Liver (tissue), 9 donors: ENCODE measurements around the gene RAVER2. TPM values are rescaled to one million over a fixed set of nuclear protein-coding genes. Genes with fewer than 3 reads are reported as not detected.

ENCODE experiments used
- DNase-seq: peaks from one replicate; pipeline ENCODE4 v3.0.0-alpha.2; 2017; ENCODE audit warnings: low spot score
- H3K27ac ChIP-seq, 2 donors: one replicate each; pipeline ENCODE4 v1.7.0; 2013; ENCODE audit warnings: inconsistent platforms in 2 of 2, low read length in 2 of 2, control low read depth in 1 of 2, low read depth in 1 of 2, mild to moderate bottlenecking in 1 of 2
- H3K27me3 ChIP-seq, 4 donors: one replicate each; pipeline versions ENCODE4 v1.6.1 to v1.7.0; 2013; ENCODE audit warnings: low read length in 3 of 4, inconsistent platforms in 1 of 4, mild to moderate bottlenecking in 1 of 4, moderate library complexity in 1 of 4; ENCODE audit not compliant: control insufficient read depth in 4 of 4, insufficient read depth in 4 of 4
- H3K36me3 ChIP-seq, 4 donors: one replicate each; pipeline versions ENCODE4 v1.6.1 to v1.7.0; 2013; ENCODE audit warnings: low read length in 3 of 4, mild to moderate bottlenecking in 3 of 4, low read depth in 1 of 4, moderate library complexity in 1 of 4; ENCODE audit not compliant: control insufficient read depth in 4 of 4, insufficient read depth in 3 of 4
- H3K4me1 ChIP-seq, 4 donors: one replicate each; pipeline versions ENCODE4 v1.6.1 to v1.7.0; 2013; ENCODE audit warnings: low read length in 3 of 4, mild to moderate bottlenecking in 3 of 4, moderate library complexity in 1 of 4; ENCODE audit not compliant: control insufficient read depth in 4 of 4, insufficient read depth in 4 of 4
- H3K4me3 ChIP-seq, 3 donors: one replicate each; pipeline versions ENCODE4 v1.6.1 to v1.7.0; 2013; ENCODE audit warnings: low read length in 3 of 3, control low read depth in 1 of 3, low read depth in 1 of 3, mild to moderate bottlenecking in 1 of 3
- H3K9ac ChIP-seq, 2 donors: one replicate each; pipeline ENCODE4 v1.7.0; 2013; ENCODE audit warnings: low read length in 2 of 2, mild to moderate bottlenecking in 2 of 2, moderate library complexity in 2 of 2, control low read depth in 1 of 2, low read depth in 1 of 2
- H3K9me3 ChIP-seq, 4 donors: one replicate each; pipeline versions ENCODE4 v1.6.1 to v1.7.0; 2013; ENCODE audit warnings: low read length in 3 of 4; ENCODE audit not compliant: control insufficient read depth in 4 of 4
- ATF3 ChIP-seq: IDR thresholded peaks from 2 replicates; pipeline ENCODE4 v1.6.1; 2016; ENCODE audit warnings: antibody characterized with exemption
- EGR1 ChIP-seq, 2 donors: IDR thresholded peaks; 2 replicates each; pipeline ENCODE4 v1.6.1; 2016 to 2018; ENCODE audit warnings: antibody characterized with exemption in 2 of 2, low read depth in 2 of 2
- FOXA1 ChIP-seq: IDR thresholded peaks from 2 replicates; pipeline ENCODE4 v1.6.1; 2016; ENCODE audit warnings: antibody characterized with exemption
- FOXA2 ChIP-seq: IDR thresholded peaks from 2 replicates; pipeline ENCODE4 v1.6.1; 2016; ENCODE audit warnings: antibody characterized with exemption
- GABPA ChIP-seq, 2 donors: IDR thresholded peaks in 1 of 2; conservative IDR thresholded peaks in 1 of 2; 2 replicates each; pipeline ENCODE4 v1.6.1; 2016; ENCODE audit warnings: antibody characterized with exemption in 2 of 2, mild to moderate bottlenecking in 1 of 2, moderate library complexity in 1 of 2
- HNF4A ChIP-seq, 2 donors: conservative IDR thresholded peaks; 2 replicates each; pipeline ENCODE4 v1.6.1; 2016; ENCODE audit warnings: antibody characterized with exemption in 2 of 2, mild to moderate bottlenecking in 2 of 2
- HNF4G ChIP-seq: IDR thresholded peaks from 2 replicates; pipeline ENCODE4 v1.6.1; 2016; ENCODE audit warnings: antibody characterized with exemption
- JUND ChIP-seq, 2 donors: IDR thresholded peaks; 2 replicates each; pipeline ENCODE4 v1.6.1; 2016; ENCODE audit warnings: antibody characterized with exemption in 2 of 2
- MAX ChIP-seq: IDR thresholded peaks from 2 replicates; pipeline ENCODE4 v1.6.1; 2016; ENCODE audit warnings: antibody characterized with exemption
- NR2F2 ChIP-seq: IDR thresholded peaks from 2 replicates; pipeline ENCODE4 v1.6.1; 2016; ENCODE audit warnings: antibody characterized with exemption
- RAD21 ChIP-seq, 2 donors: IDR thresholded peaks; 2 replicates each; pipeline ENCODE4 v1.6.1; 2016; ENCODE audit warnings: antibody characterized with exemption in 2 of 2, mild to moderate bottlenecking in 2 of 2
- REST ChIP-seq: IDR thresholded peaks from 2 replicates; pipeline ENCODE4 v1.6.1; 2016; ENCODE audit warnings: antibody characterized with exemption, mild to moderate bottlenecking
- RXRA ChIP-seq, 2 donors: IDR thresholded peaks; 2 replicates each; pipeline ENCODE4 v1.6.1; 2017 to 2018; ENCODE audit warnings: antibody characterized with exemption in 2 of 2, mild to moderate bottlenecking in 1 of 2
- SP1 ChIP-seq: IDR thresholded peaks from 2 replicates; pipeline ENCODE4 v1.6.1; 2018; ENCODE audit warnings: antibody characterized with exemption, mild to moderate bottlenecking
- TAF1 ChIP-seq: conservative IDR thresholded peaks from 2 replicates; pipeline ENCODE4 v1.6.1; 2016; ENCODE audit warnings: antibody characterized with exemption, mild to moderate bottlenecking
- YY1 ChIP-seq: IDR thresholded peaks from 2 replicates; pipeline ENCODE4 v1.6.1; 2016; ENCODE audit warnings: antibody characterized with exemption, mild to moderate bottlenecking
- ZBTB33 ChIP-seq: IDR thresholded peaks from 2 replicates; pipeline ENCODE4 v1.6.1; 2016; ENCODE audit warnings: antibody characterized with exemption
- WGBS: extraction: QIAGEN DNeasy Blood & Tissue Kit; methylation state at CpG from one replicate; pipeline ENCODE4 v1.1.7; 2013; 5-methylcytosine and 5-hydroxymethylcytosine counted together
- polyA plus RNA-seq, 2 donors: library from polyadenylated mRNA; stranded (reverse) in 1 of 2; unstranded in 1 of 2; fragments of 200-250 nt in 1 of 2; fragments of >200 nt in 1 of 2; fragmentation: Nextera tagmentation in 1 of 2; extraction: Ambion mirVana in 1 of 2; gene quantifications; one replicate each; pipeline versions ENCODE4 v1.2.1 to v1.2.3, GENCODE V29; 2013 to 2015
- total RNA-seq, 2 donors: library from RNA; depleted of rRNA; stranded (reverse); fragments of >200 nt; gene quantifications; one replicate each; pipeline ENCODE4 v1.2.3, GENCODE V29; 2014
- TF ChIP-seq, protein P1 (sequence below): fragments of 150-350 bp; IDR thresholded peaks from 2 replicates; pipeline ENCODE4 v1.5.1; 2017; ENCODE audit warnings: improper control_type of control experiment, low read depth, low read length; ENCODE audit not compliant: missing input control
- donor health status: healthy.
- donor health status: healthy.
- donor health status: healthy.
- donor health status: healthy.
- donor health status: healthy.

RAVER2 gene
- total and polyA plus RNA-seq, 4 donors: 0.40 to 6.7 (median 0.96) TPM

DNA sequence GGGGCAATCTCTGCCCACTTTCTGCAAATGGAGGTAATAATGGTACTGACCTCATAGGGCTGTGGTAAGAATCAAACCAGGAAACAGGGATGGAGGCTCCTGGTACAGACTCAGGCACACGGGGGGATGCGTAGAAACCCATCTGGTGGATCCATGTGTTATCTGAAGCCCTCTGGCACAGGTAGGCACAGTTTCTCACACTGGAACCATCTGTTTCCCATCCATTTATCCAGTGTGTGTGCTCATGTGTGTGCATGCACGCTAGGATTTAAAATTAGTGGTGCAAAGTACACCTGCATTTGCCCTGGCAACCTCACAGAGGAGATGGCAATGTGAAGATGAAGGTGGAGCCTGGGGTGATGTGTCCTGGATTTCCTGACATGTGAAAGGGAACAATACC lies 103.3 kb downstream of the RAVER2 start:
- peaks cover 0 to 8% (median 4%) of the 10 kb centered on the region in 4 donors for H3K4me1 ChIP-seq
- H3K4me3 ChIP-seq: no peak overlapping the region
- 85% methylated on average over 3 of the region's 3 CpGs for WGBS
- TF ChIP-seq RXRA (IDR thresholded peaks at IDR 0.05) (no peak), MAX (no peak), FOXA2 (no peak)
- no peaks in the 10 kb centered on the region for H3K9me3 ChIP-seq
- no peaks in the 10 kb centered on the region for H3K27me3 ChIP-seq
- no peak for DNase-seq
- H3K9ac ChIP-seq: no peak overlapping the region
- peaks cover 13 to 62% (median 39%) of the 10 kb centered on the region in 4 donors for H3K36me3 ChIP-seq
- H3K27ac ChIP-seq: no peak overlapping the region

GRCh38 chr1:64848803-64849202 lies 103.9 kb downstream of the RAVER2 start:
- Histone ChIP-seq H3K36me3 (peaks cover 14 to 62% (median 39%) of the 10 kb centered on the region in 4 donors), H3K4me3 (no peak overlapping the region), H3K9me3 (no peaks in the 10 kb centered on the region), H3K27me3 (no peaks in the 10 kb centered on the region), H3K4me1 (peaks cover 0 to 8% (median 4%) of the 10 kb centered on the region in 4 donors), H3K27ac (no peak overlapping the region), H3K9ac (no peak overlapping the region)
- DNase-seq: no peak
- WGBS: 95% methylated on average over 4 of the region's 4 CpGs
- TF ChIP-seq SP1 (no peak), EGR1 (IDR thresholded peaks at IDR 0.05; ENCODE audit: low read depth in 2 of 2) (no peak), NR2F2 (no peak), HNF4G (no peak), HNF4A (conservative IDR thresholded peaks at IDR 0.05) (no peak)

- peaks cover 6 to 62% (median 39%) of the 10 kb centered on the region in 4 donors for H3K36me3 ChIP-seq
- H3K4me3 ChIP-seq: no peak overlapping the region
- TF ChIP-seq YY1 (no peak), FOXA2 (no peak), ZBTB33 (no peak), SP1 (no peak), RXRA (IDR thresholded peaks at IDR 0.05) (no peak), REST (no peak), MAX (no peak), TAF1 (no peak), NR2F2 (no peak), GABPA (IDR thresholded peaks at IDR 0.05 in 1 of 2, conservative IDR thresholded peaks at IDR 0.05 in 1 of 2) (no peak), ATF3 (no peak), HNF4G (no peak), FOXA1 (no peak), JUND (IDR thresholded peaks at IDR 0.05) (no peak), RAD21 (IDR thresholded peaks at IDR 0.05) (no peak)
- TF ChIP-seq, protein P1, sequence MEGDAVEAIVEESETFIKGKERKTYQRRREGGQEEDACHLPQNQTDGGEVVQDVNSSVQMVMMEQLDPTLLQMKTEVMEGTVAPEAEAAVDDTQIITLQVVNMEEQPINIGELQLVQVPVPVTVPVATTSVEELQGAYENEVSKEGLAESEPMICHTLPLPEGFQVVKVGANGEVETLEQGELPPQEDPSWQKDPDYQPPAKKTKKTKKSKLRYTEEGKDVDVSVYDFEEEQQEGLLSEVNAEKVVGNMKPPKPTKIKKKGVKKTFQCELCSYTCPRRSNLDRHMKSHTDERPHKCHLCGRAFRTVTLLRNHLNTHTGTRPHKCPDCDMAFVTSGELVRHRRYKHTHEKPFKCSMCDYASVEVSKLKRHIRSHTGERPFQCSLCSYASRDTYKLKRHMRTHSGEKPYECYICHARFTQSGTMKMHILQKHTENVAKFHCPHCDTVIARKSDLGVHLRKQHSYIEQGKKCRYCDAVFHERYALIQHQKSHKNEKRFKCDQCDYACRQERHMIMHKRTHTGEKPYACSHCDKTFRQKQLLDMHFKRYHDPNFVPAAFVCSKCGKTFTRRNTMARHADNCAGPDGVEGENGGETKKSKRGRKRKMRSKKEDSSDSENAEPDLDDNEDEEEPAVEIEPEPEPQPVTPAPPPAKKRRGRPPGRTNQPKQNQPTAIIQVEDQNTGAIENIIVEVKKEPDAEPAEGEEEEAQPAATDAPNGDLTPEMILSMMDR: no peak
- no peak for DNase-seq
- H3K27ac ChIP-seq: no peak overlapping the region
- H3K4me1 ChIP-seq: peaks cover 0 to 8% (median 4%) of the 10 kb centered on the region in 4 donors
- WGBS: 96% methylated on average over 11 of the region's 11 CpGs
- no peaks in the 10 kb centered on the region for H3K9me3 ChIP-seq
- no peaks in the 10 kb centered on the region for H3K27me3 ChIP-seq
- H3K9ac ChIP-seq: no peak overlapping the region
These were observed 105.1 kb downstream of the RAVER2 start for GRCh38 chr1:64849942-64850341.
